GM12878 (cell line): ENCODE results near the gene AFAP1. TPM values are rescaled to one million over a fixed set of nuclear protein-coding genes. Genes with fewer than 3 reads are reported as not detected.

Source experiments
- ATAC-seq: fragments of 200-7000 bp; cut with Tn5 transposase; 3 replicates; pipeline ENCODE4 v1.9.1; 2020; ENCODE audit warnings: mild to moderate bottlenecking, moderate library complexity
- BruUV-seq: library from RNA; stranded (reverse); fragments of 400-500 nt; replicated peaks from 2 replicates; lab custom pipeline; 2021; lab: Mats Ljungman, UMichigan
- CTCF ChIA-PET: fragments of 300-600 bp; sonication (Branson Sonifier 250); formaldehyde crosslinking; extraction: SDS; loops from one replicate; lab custom pipeline; 2021; ENCODE audit warnings: inconsistent platforms; lab: Yijun Ruan, JAX
- POLR2A ChIA-PET: fragments of 350-600 bp; formaldehyde crosslinking; extraction: SDS; loops from one replicate; lab custom pipeline; 2021; ENCODE audit warnings: inconsistent platforms; lab: Charles Lee
- RAD21 ChIA-PET: fragments of 300-600 bp; sonication (Branson Sonifier 250); formaldehyde crosslinking; loops from one replicate; lab custom pipeline; 2023; ENCODE audit warnings: antibody characterized with exemption; ENCODE audit not compliant: unreplicated experiment; lab: Charles Lee
- SMC1A ChIA-PET: fragments of 300-600 bp; sonication (Branson Sonifier 250); formaldehyde crosslinking; loops from one replicate; lab custom pipeline; 2023; ENCODE audit not compliant: unreplicated experiment, uncharacterized antibody; lab: Charles Lee
- DNase-seq: peaks from one replicate; pipeline ENCODE4 v3.0.0-alpha.2; 2011; ENCODE audit warnings: low read depth, low spot score
- FAIRE-seq: peaks from 3 replicates; lab custom pipeline; 2011; peaks lifted over from hg19 to GRCh38; lab: Jason Lieb, UNC
- H2AFZ ChIP-seq: 2 replicates; pipeline ENCODE4 v1.6.0; 2011; ENCODE audit warnings: low read depth, low read length, control low read depth; ENCODE audit not compliant: control insufficient read depth
- H3K27ac ChIP-seq: 2 replicates; pipeline ENCODE4 v1.5.1; 2011; ENCODE audit warnings: control low read depth; ENCODE audit not compliant: control insufficient read depth, insufficient read depth
- H3K27me3 ChIP-seq, 2 experiments: replicated peaks in 1 of 2; 2 replicates each; pipeline versions ENCODE4 v1.6.0 to v1.6.1; 2011; ENCODE audit warnings: low read length in 1 of 2; ENCODE audit not compliant: control insufficient read depth in 2 of 2, insufficient read depth in 2 of 2
- H3K36me3 ChIP-seq, 2 experiments: 2 replicates each; pipeline ENCODE4 v1.5.1; 2011; ENCODE audit warnings: low read length in 1 of 2; ENCODE audit not compliant: control insufficient read depth in 2 of 2, insufficient read depth in 2 of 2
- H3K4me1 ChIP-seq: 2 replicates; pipeline ENCODE4 v1.6.1; 2011; ENCODE audit warnings: mild to moderate bottlenecking, low read length, moderate library complexity, mixed read lengths; ENCODE audit not compliant: control insufficient read depth, insufficient read depth
- H3K4me2 ChIP-seq: 2 replicates; pipeline ENCODE4 v1.6.0; 2011; ENCODE audit warnings: control low read depth; ENCODE audit not compliant: control insufficient read depth, insufficient read depth
- H3K4me3 ChIP-seq: fragments of 200-600 bp; sonication (generic); 2 replicates; pipeline ENCODE4 v1.5.1; 2016
- H3K79me2 ChIP-seq: 2 replicates; pipeline ENCODE4 v1.6.0; 2011; ENCODE audit warnings: low read length; ENCODE audit not compliant: control insufficient read depth, insufficient read depth
- H3K9ac ChIP-seq: 2 replicates; pipeline ENCODE4 v1.8.0; 2011; ENCODE audit warnings: low read length, control low read depth, mixed read lengths; ENCODE audit not compliant: control insufficient read depth, insufficient read depth
- H3K9me3 ChIP-seq: replicated peaks from 3 replicates; pipeline ENCODE4 v1.5.1; 2011; ENCODE audit warnings: mild to moderate bottlenecking, low read length; ENCODE audit not compliant: control insufficient read depth, insufficient read depth
- H4K20me1 ChIP-seq: 2 replicates; pipeline ENCODE4 v1.6.0; 2011; ENCODE audit not compliant: control insufficient read depth, insufficient read depth
- BCLAF1 ChIP-seq: fragments of 450-650 bp; IDR thresholded peaks from 2 replicates; pipeline ENCODE4 v1.6.1; 2017; ENCODE audit warnings: antibody characterized with exemption, mild to moderate bottlenecking, moderate library complexity
- CEBPZ ChIP-seq: fragments of 150-350 bp; IDR thresholded peaks from 2 replicates; pipeline ENCODE4 v1.6.1; 2016; ENCODE audit warnings: low read depth, low read length
- HSF1 ChIP-seq: fragments of 150-350 bp; IDR thresholded peaks from 2 replicates; pipeline ENCODE4 v1.6.1; 2014; ENCODE audit warnings: mild to moderate bottlenecking, low read depth, low read length
- IKZF1 ChIP-seq: fragments of 450-650 bp; conservative IDR thresholded peaks from 2 replicates; pipeline ENCODE4 v1.6.1; 2017; ENCODE audit warnings: antibody characterized with exemption, mild to moderate bottlenecking
- POLR2AphosphoS2 ChIP-seq: IDR thresholded peaks from 2 replicates; pipeline ENCODE4 v1.6.1; 2011; ENCODE audit warnings: low read depth, mild to moderate bottlenecking, low read length, improper control_type of control experiment, moderate library complexity
- TARDBP ChIP-seq: IDR thresholded peaks from 2 replicates; pipeline ENCODE4 v1.6.1; 2016; ENCODE audit warnings: borderline replicate concordance
- ZZZ3 ChIP-seq: IDR thresholded peaks from 2 replicates; pipeline ENCODE4 v1.6.1; 2011; ENCODE audit warnings: low read depth; ENCODE audit not compliant: control insufficient read depth, insufficient read length
- WGBS: methylation state at CpG from one replicate; pipeline ENCODE4 v1.1.6; 2016; ENCODE audit warnings: low lambda C conversion rate; ENCODE audit not compliant: insufficient replicate concordance, insufficient coverage; ENCODE audit errors: missing lambda C conversion rate; 5-methylcytosine and 5-hydroxymethylcytosine counted together
- in situ Hi-C: fragments of 300-500 bp; cut with MboI; formaldehyde crosslinking; loops from 9 replicates; pipeline ENCODE4 v1.14.3; 2018; ENCODE audit warnings: mixed read lengths
- intact Hi-C: fragments of 100-400 bp; cut with micrococcal nuclease; formaldehyde crosslinking; loops from one replicate; pipeline ENCODE4 v1.14.2; 2022; ENCODE audit not compliant: unreplicated experiment
- polyA plus RNA-seq, 11 experiments: library from polyadenylated mRNA; depleted of rRNA in 4 of 11; unstranded in 6 of 11; stranded (reverse) in 5 of 11; fragments of >200 nt; fragmentation: Nextera tagmentation in 4 of 11; fragmentation: Illumina TruSeq in 1 of 11; extraction: Ambion mirVana in 4 of 11; extraction: Trizol in 1 of 11; gene quantifications; 1 replicate in 1 of 11; 2 replicates in 10 of 11; pipeline versions ENCODE4 v1.2.1 to v1.2.3, GENCODE V29; 2011 to 2016; ENCODE audit warnings: inconsistent platforms in 2 of 11, missing spikeins in 2 of 11, low read depth in 1 of 11
- total RNA-seq, 4 experiments: library from RNA; depleted of rRNA in 3 of 4; stranded (reverse); fragments of >200 nt in 3 of 4; fragmentation: Illumina TruSeq in 1 of 4; extraction: Trizol in 1 of 4; gene quantifications; 2 replicates each; pipeline versions ENCODE4 v1.2.1 to v1.2.3, GENCODE V29; 2013 to 2021

AFAP1 gene
- total and polyA plus RNA-seq, 10 of the 15 experiments (the other 5 are each of a cell fraction or from before 2014, with no cell fraction given) = 0.02 to 0.23 (median 0.09) TPM; not detected in 1

- H3K4me1 ChIP-seq = no peaks in the 10 kb centered on the region
- in situ Hi-C loops = no loop called here
- no peak overlapping the region for H3K4me2 ChIP-seq
- H3K79me2 ChIP-seq = no peaks in the 10 kb centered on the region
- TF ChIP-seq TARDBP (no peak), POLR2AphosphoS2 (no peak)
- no peak for FAIRE-seq
- H3K9me3 ChIP-seq = no peaks in the 10 kb centered on the region
- CTCF ChIA-PET = interaction anchor here (0.6 kb wide), 1 partner anchor 51 kb away, joined by 3 read pairs; no protein-coding TSS in a partner anchor
- H3K27me3 ChIP-seq = peaks cover 2 to 4% of the 10 kb centered on the region in 2 experiments; a peak in 2 of 4 replicates
- RAD21 ChIA-PET = no interaction called here
- SMC1A ChIA-PET = no interaction called here
- POLR2A ChIA-PET = no interaction called here
- WGBS = 41% methylated on average over 22 of the region's 22 CpGs
- ATAC-seq = no peak
- H4K20me1 ChIP-seq = no peaks in the 10 kb centered on the region
- H3K4me3 ChIP-seq = no peak overlapping the region
- H3K9ac ChIP-seq = no peak overlapping the region
- H3K27ac ChIP-seq = no peak overlapping the region
- intact Hi-C loops = no loop called here
- BruUV-seq = no TSS peak
- H3K36me3 ChIP-seq = no peaks in the 10 kb centered on the region
- no peak for DNase-seq
- H2AFZ ChIP-seq = no peak overlapping the region
Observed at GRCh38 chr4:7842384-7843279, 97.0 kb downstream of the AFAP1 start.

GRCh38 chr4:7841894-7842293, 97.8 kb downstream of the AFAP1 start:
- no peak overlapping the region for H3K27ac ChIP-seq
- no peaks in the 10 kb centered on the region for H4K20me1 ChIP-seq
- SMC1A ChIA-PET = no interaction called here
- intact Hi-C loops = no loop called here
- H3K4me2 ChIP-seq = no peak overlapping the region
- no peaks in the 10 kb centered on the region for H3K36me3 ChIP-seq
- CTCF ChIA-PET = interaction anchor here (0.6 kb wide), 1 partner anchor 11 kb away, joined by 3 read pairs; no protein-coding TSS in a partner anchor
- no peak overlapping the region for H3K4me3 ChIP-seq
- no peak overlapping the region for H2AFZ ChIP-seq
- POLR2A ChIA-PET = no interaction called here
- RAD21 ChIA-PET = no interaction called here
- H3K27me3 ChIP-seq = peaks cover 0 to 2% of the 10 kb centered on the region in 2 experiments; a peak in 1 of 4 replicates
- H3K79me2 ChIP-seq = no peaks in the 10 kb centered on the region
- DNase-seq (no peak), ATAC-seq (no peak), FAIRE-seq (no peak)
- H3K9ac ChIP-seq = no peak overlapping the region
- in situ Hi-C loops = no loop called here
- H3K4me1 ChIP-seq = no peaks in the 10 kb centered on the region
- 100% methylated on average over 2 of the region's 2 CpGs for WGBS
- BruUV-seq = no TSS peak
- H3K9me3 ChIP-seq = no peaks in the 10 kb centered on the region
- TF ChIP-seq HSF1 (no peak), BCLAF1 (no peak), ZZZ3 (no peak), CEBPZ (no peak), IKZF1 (no peak)
